Fibroblast of lung (primary cell): ENCODE results near the gene CAPN10. TPM values are rescaled to one million over a fixed set of nuclear protein-coding genes. Genes with fewer than 3 reads are reported as not detected.

Source experiments
- DNase-seq, 2 donors: peaks; one replicate each; pipeline versions ENCODE4 v3.0.0 to v3.0.0-alpha.2; 2010; ENCODE audit warnings: low read depth in 2 of 2
- H2AFZ ChIP-seq: 2 replicates; pipeline ENCODE4 v1.5.1; 2012; ENCODE audit warnings: low read length, control low read depth, inconsistent platforms
- H3K27ac ChIP-seq: 2 replicates; pipeline ENCODE4 v1.5.1; 2011; ENCODE audit warnings: low read length, control low read depth; ENCODE audit not compliant: insufficient read depth
- H3K27me3 ChIP-seq: 2 replicates; pipeline ENCODE4 v1.5.1; 2011; ENCODE audit warnings: mild to moderate bottlenecking, low read length; ENCODE audit not compliant: control insufficient read depth, insufficient read depth
- H3K36me3 ChIP-seq: 2 replicates; pipeline ENCODE4 v1.5.1; 2011; ENCODE audit warnings: low read length; ENCODE audit not compliant: control insufficient read depth, insufficient read depth
- H3K4me1 ChIP-seq: 2 replicates; pipeline ENCODE4 v1.5.1; 2011; ENCODE audit warnings: low read length; ENCODE audit not compliant: control insufficient read depth, insufficient read depth; ENCODE audit errors: extremely low read depth
- H3K4me2 ChIP-seq: 2 replicates; pipeline ENCODE4 v1.5.1; 2011; ENCODE audit warnings: low read length, control low read depth; ENCODE audit not compliant: insufficient read depth; ENCODE audit errors: extremely low read depth
- H3K4me3 ChIP-seq, 4 experiments: fragments of 200-600 bp in 1 of 4; sonication (generic) in 1 of 4; replicated peaks in 1 of 4; 2 replicates each; pipeline ENCODE4 v1.5.1; 2011 to 2016; ENCODE audit warnings: low read length in 4 of 4, low read depth in 3 of 4, mild to moderate bottlenecking in 3 of 4, control low read depth in 2 of 4, inconsistent platforms in 1 of 4, mixed read lengths in 1 of 4; ENCODE audit not compliant: insufficient read depth in 1 of 4; ENCODE audit errors: control extremely low read depth in 1 of 4
- H3K79me2 ChIP-seq: 2 replicates; pipeline ENCODE4 v1.5.1; 2012; ENCODE audit warnings: mild to moderate bottlenecking, low read length, inconsistent platforms; ENCODE audit not compliant: control insufficient read depth, insufficient read depth
- H3K9ac ChIP-seq: 2 replicates; pipeline ENCODE4 v1.5.1; 2011; ENCODE audit warnings: mild to moderate bottlenecking, low read length, control low read depth; ENCODE audit not compliant: insufficient read depth
- H3K9me3 ChIP-seq: 2 replicates; pipeline ENCODE4 v1.5.1; 2012; ENCODE audit warnings: low read depth, low read length; ENCODE audit not compliant: control insufficient read depth, insufficient read depth
- H4K20me1 ChIP-seq: 2 replicates; pipeline ENCODE4 v1.5.1; 2011; ENCODE audit warnings: low read length; ENCODE audit not compliant: control insufficient read depth, insufficient read depth; ENCODE audit errors: extremely low read depth
- CTCF ChIP-seq, 2 donors: IDR thresholded peaks in 1 of 2; conservative IDR thresholded peaks in 1 of 2; 1 replicate in 1 of 2; 2 replicates in 1 of 2; pipeline ENCODE4 v1.5.1; 2011 to 2012; ENCODE audit warnings: low read length in 2 of 2, control low read depth in 1 of 2, inconsistent platforms in 1 of 2, low read depth in 1 of 2, mild to moderate bottlenecking in 1 of 2
- EZH2 ChIP-seq: IDR thresholded peaks from 2 replicates; pipeline ENCODE4 v1.5.1; 2012; ENCODE audit warnings: low read length, control low read depth, mild to moderate bottlenecking; ENCODE audit errors: missing control alignments
- polyA plus RNA-seq, 2 donors: library from polyadenylated mRNA; depleted of rRNA in 1 of 2; stranded (reverse) in 1 of 2; unstranded in 1 of 2; fragments of >200 nt; gene quantifications; 2 replicates each; pipeline ENCODE4 v1.2.1, GENCODE V29; 2011 to 2012; ENCODE audit warnings: missing spikeins in 1 of 2
- total RNA-seq: library from RNA; depleted of rRNA; stranded (reverse); fragments of >200 nt; gene quantifications from 2 replicates; pipeline ENCODE4 v1.2.1, GENCODE V29; 2014

CAPN10 gene
- total and polyA plus RNA-seq, 2 donors (not counting 1 experiment from before 2014, with no cell fraction given) = 3.6 to 23.0 TPM

- Histone ChIP-seq H3K4me3 (no peak overlapping the region), H3K36me3 (peaks cover 14% of the 10 kb centered on the region), H3K4me1 (no peaks in the 10 kb centered on the region), H3K27ac (no peak overlapping the region), H3K9me3 (no peaks in the 10 kb centered on the region), H3K9ac (no peak overlapping the region), H4K20me1 (no peaks in the 10 kb centered on the region), H3K4me2 (no peak overlapping the region), H3K27me3 (no peaks in the 10 kb centered on the region), H3K79me2 (peaks cover 3% of the 10 kb centered on the region), H2AFZ (no peak overlapping the region)
- no peak for TF ChIP-seq EZH2
- TF ChIP-seq CTCF (conservative IDR thresholded peaks at IDR 0.05 in 1 of 2, IDR thresholded peaks at IDR 0.05 in 1 of 2; ENCODE audit: low read depth in 1 of 2, low read length in 2 of 2) = no peak
- DNase-seq = no peak
Measured at GRCh38 chr2:240596080-240596460, 9.5 kb downstream of the CAPN10 start.

GRCh38 chr2:240596491-240596931 is 10.0 kb downstream of the CAPN10 start:
- Histone ChIP-seq H3K4me2 (no peak overlapping the region), H3K27me3 (no peaks in the 10 kb centered on the region), H3K9ac (no peak overlapping the region), H3K36me3 (peaks cover 14% of the 10 kb centered on the region), H3K27ac (no peak overlapping the region), H3K79me2 (peaks cover 3% of the 10 kb centered on the region), H2AFZ (no peak overlapping the region), H3K9me3 (no peaks in the 10 kb centered on the region), H3K4me3 (no peak overlapping the region), H4K20me1 (no peaks in the 10 kb centered on the region), H3K4me1 (no peaks in the 10 kb centered on the region)
- no peak for TF ChIP-seq CTCF (conservative IDR thresholded peaks at IDR 0.05 in 1 of 2, IDR thresholded peaks at IDR 0.05 in 1 of 2; ENCODE audit: low read depth in 1 of 2, low read length in 2 of 2)
- no peak for TF ChIP-seq EZH2
- DNase-seq = no peak

GRCh38 chr2:240597054-240597418 is 10.5 kb downstream of the CAPN10 start:
- Histone ChIP-seq H3K4me3 (no peak overlapping the region), H2AFZ (no peak overlapping the region), H3K36me3 (peaks cover 11% of the 10 kb centered on the region), H3K4me2 (no peak overlapping the region), H3K4me1 (no peaks in the 10 kb centered on the region), H4K20me1 (no peaks in the 10 kb centered on the region), H3K79me2 (peaks cover 2% of the 10 kb centered on the region), H3K9me3 (no peaks in the 10 kb centered on the region), H3K27ac (no peak overlapping the region), H3K27me3 (no peaks in the 10 kb centered on the region), H3K9ac (no peak overlapping the region)
- DNase-seq = no peak
- no peak for TF ChIP-seq EZH2
- TF ChIP-seq CTCF (conservative IDR thresholded peaks at IDR 0.05 in 1 of 2, IDR thresholded peaks at IDR 0.05 in 1 of 2; ENCODE audit: low read depth in 1 of 2, low read length in 2 of 2) = no peak
